Stromal cell of bone marrow (primary cell): Measurements from ENCODE around the gene CD74.

Experiments used
- DNase-seq: peaks from one replicate; pipeline ENCODE4 v3.0.0-alpha.2; 2012; ENCODE audit warnings: low read depth

Gene CD74

GRCh38 chr5:150397146-150397781 is 15.4 kb downstream of the CD74 start:
- peak; percentile 18 for DNase-seq

GRCh38 chr5:150396267-150396666 is 16.4 kb downstream of the CD74 start:
- no peak for DNase-seq

GRCh38 chr5:150395688-150395975 is 17.1 kb downstream of the CD74 start:
- no peak for DNase-seq

- no peak for DNase-seq
Measured at GRCh38 chr5:150394912-150395687, 17.6 kb downstream of the CD74 start.

GRCh38 chr5:150394131-150394530 is 18.6 kb downstream of the CD74 start:
- no peak for DNase-seq

- no peak for DNase-seq
Measured at GRCh38 chr5:150393096-150393645, 19.5 kb downstream of the CD74 start.

- no peak for DNase-seq
Measured at GRCh38 chr5:150392680-150393079, 20.0 kb downstream of the CD74 start.

- DNase-seq: no peak
Measured at GRCh38 chr5:150391986-150392385, 20.7 kb downstream of the CD74 start.

GRCh38 chr5:150391064-150391834 is 21.5 kb downstream of the CD74 start:
- no peak for DNase-seq

GRCh38 chr5:150389531-150390266 is 23.0 kb downstream of the CD74 start:
- no peak for DNase-seq

- no peak for DNase-seq
Measured at GRCh38 chr5:150386024-150386855, 26.5 kb downstream of the CD74 start.

- DNase-seq: no peak
Measured at GRCh38 chr5:150384701-150385100, 28.0 kb downstream of the CD74 start.

- DNase-seq: peak; percentile 32
Measured at GRCh38 chr5:150377964-150378694, 34.6 kb downstream of the CD74 start.

GRCh38 chr5:150376799-150377771 is 35.6 kb downstream of the CD74 start:
- DNase-seq: peak; percentile 33

GRCh38 chr5:150374651-150375050 is 38.1 kb downstream of the CD74 start:
- no peak for DNase-seq

GRCh38 chr5:150372639-150373038 is 40.1 kb downstream of the CD74 start:
- no peak for DNase-seq

GRCh38 chr5:150368526-150368925 is 44.2 kb downstream of the CD74 start:
- no peak for DNase-seq

GRCh38 chr5:150364004-150364403 is 48.7 kb downstream of the CD74 start:
- no peak for DNase-seq

GRCh38 chr5:150363185-150363584 is 49.5 kb downstream of the CD74 start:
- no peak for DNase-seq
